Uterus (tissue), 2 donors: ENCODE data around the gene SLC12A1.
"Not testable (repeated sequence)": the region's sequence is repeated elsewhere in the genome, so short reads cannot be mapped to it uniquely, and the experiment has no call there.

Experiments
- CTCF ChIP-seq, 4 experiments: fragments of 200-600 bp in 2 of 4; fragments of 450-650 bp in 2 of 4; sonication (generic) in 2 of 4; IDR thresholded peaks; one replicate each; pipeline ENCODE4 v1.5.1; 2016 to 2019; ENCODE audit warnings: antibody characterized with exemption in 4 of 4, mild to moderate bottlenecking in 2 of 4, moderate library complexity in 1 of 4
- POLR2A ChIP-seq, 2 donors: fragments of 450-650 bp; IDR thresholded peaks; one replicate each; pipeline ENCODE4 v1.6.1; 2016; ENCODE audit warnings: antibody characterized with exemption in 2 of 2, mild to moderate bottlenecking in 1 of 2, moderate library complexity in 1 of 2

- TF ChIP-seq CTCF, POLR2A (IDR thresholded peaks at IDR 0.05): not testable (repeated sequence)
Observed at GRCh38 chr15:48326180-48326579, 120.1 kb downstream of the SLC12A1 start.
